A549 (cell line): ENCODE data around the gene ATF6B. TPM values are rescaled to one million over a fixed set of nuclear protein-coding genes. Genes with fewer than 3 reads are reported as not detected.
"Not testable (repeated sequence)": the region's sequence is repeated elsewhere in the genome, so short reads cannot be mapped to it uniquely, and the experiment has no call there.

ENCODE experiments used
- ATAC-seq, 2 experiments: fragments of 200-7000 bp in 1 of 2; fragments of >200 bp in 1 of 2; cut with Nextera tagmentation in 1 of 2; cut with Tn5 transposase in 1 of 2; 3 replicates each; pipeline versions ENCODE4 v1.8.0 to v1.9.1; 2018 to 2020; ENCODE audit warnings: mild to moderate bottlenecking in 1 of 2, moderate library complexity in 1 of 2
- CTCF ChIA-PET: fragments of 300-600 bp; sonication (Branson Sonifier 250); formaldehyde crosslinking; extraction: SDS; loops from one replicate; lab custom pipeline; 2021; ENCODE audit warnings: antibody characterized with exemption, inconsistent platforms; lab: Yijun Ruan, JAX
- POLR2A ChIA-PET: fragments of 350-600 bp; formaldehyde crosslinking; extraction: SDS; loops from one replicate; lab custom pipeline; 2021; ENCODE audit warnings: antibody characterized with exemption, inconsistent platforms; lab: Yijun Ruan, JAX
- DNase-seq, 2 experiments: peaks; one replicate each; pipeline versions ENCODE4 v3.0.0 to v3.0.0-alpha.2; 2011 to 2016; ENCODE audit warnings: low read depth in 1 of 2, low spot score in 1 of 2
- FAIRE-seq: peaks from 2 replicates; lab custom pipeline; 2011; peaks lifted over from hg19 to GRCh38; lab: Jason Lieb, UNC
- H3K27ac ChIP-seq, 2 experiments: fragments of >200 bp; sonication (Bioruptor Twin); formaldehyde crosslinking; 3 replicates each; pipeline ENCODE4 v1.5.1; 2016 to 2017
- H3K4me1 ChIP-seq: fragments of >200 bp; sonication (Bioruptor Twin); formaldehyde crosslinking; 3 replicates; pipeline ENCODE4 v1.6.1; 2016
- H3K4me2 ChIP-seq: fragments of >200 bp; sonication (Bioruptor Twin); formaldehyde crosslinking; 3 replicates; pipeline ENCODE4 v1.6.1; 2016
- H3K4me3 ChIP-seq: fragments of >200 bp; sonication (Bioruptor Twin); formaldehyde crosslinking; 3 replicates; pipeline ENCODE4 v1.5.1; 2016
- H3K9me3 ChIP-seq: fragments of >200 bp; sonication (Bioruptor Twin); formaldehyde crosslinking; 3 replicates; pipeline ENCODE4 v1.6.1; 2016
- ATOH8 ChIP-seq: fragments of 250-450 bp; sonication (Bioruptor Pico); IDR thresholded peaks from 2 replicates; pipeline ENCODE4 v1.5.0; 2020; ENCODE audit warnings: low read depth, mild to moderate bottlenecking, moderate library complexity
- CEBPB ChIP-seq, 2 experiments: fragments of >200 bp in 1 of 2; sonication (Bioruptor Twin) in 1 of 2; formaldehyde crosslinking in 1 of 2; IDR thresholded peaks; 2 replicates each; pipeline ENCODE4 v1.6.1; 2012 to 2016
- CTCF ChIP-seq: fragments of >200 bp; sonication (Bioruptor Twin); formaldehyde crosslinking; IDR thresholded peaks from 3 replicates; pipeline ENCODE4 v1.5.1; 2016
- EHMT2 ChIP-seq: fragments of 200-600 bp; sonication (generic); IDR thresholded peaks from 2 replicates; pipeline ENCODE4 v1.6.1; 2016; ENCODE audit warnings: antibody characterized with exemption, low read depth, mild to moderate bottlenecking, moderate library complexity
- ELK1 ChIP-seq: fragments of 150-350 bp; IDR thresholded peaks from 2 replicates; pipeline ENCODE4 v1.6.1; 2014; ENCODE audit warnings: low read depth, mild to moderate bottlenecking, low read length
- GATA3 ChIP-seq: IDR thresholded peaks from 2 replicates; pipeline ENCODE4 v1.6.1; 2012; ENCODE audit warnings: borderline replicate concordance
- HDAC2 ChIP-seq: fragments of 200-600 bp; sonication (generic); IDR thresholded peaks from 2 replicates; pipeline ENCODE4 v1.6.1; 2016
- HES2 ChIP-seq: fragments of >200 bp; sonication (Bioruptor Twin); formaldehyde crosslinking; IDR thresholded peaks from 2 replicates; pipeline ENCODE4 v1.6.1; 2016
- HMGXB4 ChIP-seq: fragments of 250-450 bp; sonication (Bioruptor Pico); IDR thresholded peaks from 2 replicates; pipeline ENCODE4 v1.5.0; 2021; ENCODE audit warnings: mild to moderate bottlenecking, moderate library complexity, borderline replicate concordance
- HOXB13 ChIP-seq: fragments of 250-450 bp; sonication (Bioruptor Pico); IDR thresholded peaks from 2 replicates; pipeline ENCODE4 v1.5.0; 2020; ENCODE audit warnings: low read depth, mild to moderate bottlenecking, moderate library complexity
- HOXB5 ChIP-seq: fragments of 250-450 bp; sonication (Bioruptor Pico); IDR thresholded peaks from 2 replicates; pipeline ENCODE4 v1.5.0; 2020; ENCODE audit warnings: mild to moderate bottlenecking, moderate library complexity
- KDM5A ChIP-seq: fragments of 200-600 bp; sonication (generic); IDR thresholded peaks from 2 replicates; pipeline ENCODE4 v1.6.1; 2016; ENCODE audit warnings: antibody characterized with exemption, mild to moderate bottlenecking
- NPAS2 ChIP-seq: fragments of 250-450 bp; sonication (Bioruptor Pico); IDR thresholded peaks from 2 replicates; pipeline ENCODE4 v1.8.0; 2022; ENCODE audit warnings: mild to moderate bottlenecking, moderate library complexity, borderline replicate concordance
- NR3C1 ChIP-seq: fragments of >200 bp; sonication (Bioruptor Twin); formaldehyde crosslinking; IDR thresholded peaks from 3 replicates; pipeline ENCODE4 v1.6.1; 2017
- POLR2AphosphoS2 ChIP-seq: conservative IDR thresholded peaks from 2 replicates; pipeline ENCODE4 v1.6.1; 2012; ENCODE audit warnings: low read length, improper control_type of control experiment, inconsistent platforms
- RCOR1 ChIP-seq: fragments of 150-350 bp; IDR thresholded peaks from 2 replicates; pipeline ENCODE4 v1.6.1; 2014; ENCODE audit warnings: antibody characterized with exemption, low read length, low read depth
- SMC3 ChIP-seq: fragments of >200 bp; sonication (Bioruptor Twin); formaldehyde crosslinking; IDR thresholded peaks from 3 replicates; pipeline ENCODE4 v1.6.1; 2018; ENCODE audit warnings: inconsistent platforms
- SREBF2 ChIP-seq: fragments of 450-650 bp; IDR thresholded peaks from 2 replicates; pipeline ENCODE4 v1.6.1; 2014; ENCODE audit warnings: mild to moderate bottlenecking, moderate library complexity
- ZFP36 ChIP-seq: fragments of 450-650 bp; IDR thresholded peaks from 2 replicates; pipeline ENCODE4 v1.6.1; 2014; ENCODE audit warnings: borderline replicate concordance; ENCODE audit not compliant: partially characterized antibody
- WGBS: methylation state at CpG from one replicate; pipeline ENCODE4 v1.1.6; 2017; ENCODE audit errors: missing lambda C conversion rate; 5-methylcytosine and 5-hydroxymethylcytosine counted together
- polyA plus RNA-seq, 4 experiments: library from polyadenylated mRNA; depleted of rRNA in 3 of 4; stranded (reverse); fragments of >200 nt; fragmentation: RNase III in 1 of 4; extraction: RNeasy Plus Mini Kit Qiagen cat#74134 plus additional on column Dnase treatment in 1 of 4; gene quantifications; 2 replicates in 3 of 4; 3 replicates in 1 of 4; pipeline ENCODE4 v1.2.3, GENCODE V29; 2011 to 2017

The ATF6B gene
- polyA plus RNA-seq, 2 of the 4 experiments (the other 2 are of a cell fraction) = 19.3 to 29.0 TPM

- TF ChIP-seq POLR2AphosphoS2 = no peak
- TF ChIP-seq RCOR1 = no peak
- TF ChIP-seq NR3C1 = no peak
- TF ChIP-seq CEBPB (IDR thresholded peaks at IDR 0.05) = no peak
Observed at GRCh38 chr6:32146687-32147086, 18.6 kb upstream of the ATF6B start (continued).

- Histone ChIP-seq H3K9me3 (no peaks in the 10 kb centered on the region), H3K4me2 (peak overlapping the region; percentile 16; the same call in 2 of the 3 replicates), H3K27ac (peak overlapping the region; percentile 55 to 65; a peak in 4 of 6 replicates), H3K4me1 (peaks cover 8% of the 10 kb centered on the region; the same call in 2 of the 3 replicates), H3K4me3 (no peak overlapping the region)
- CTCF ChIA-PET = interaction anchor here (4.2 kb wide), 1 partner anchor 28 kb away, joined by 15 read pairs; no protein-coding TSS in a partner anchor
- POLR2A ChIA-PET = no interaction called here
- 96% methylated on average over 1 of the region's 1 CpG for WGBS
- DNase-seq (no peak), FAIRE-seq (no peak), ATAC-seq (no peak)
- TF ChIP-seq CTCF (no peak), HMGXB4 (CRISPR knock-in tag) (no peak), HDAC2 (no peak), SREBF2 (no peak), ELK1 (no peak), GATA3 (no peak), ATOH8 (CRISPR knock-in tag) (no peak), KDM5A (no peak), HOXB13 (CRISPR knock-in tag) (no peak), HOXB5 (no peak), NPAS2 (CRISPR knock-in tag) (no peak), EHMT2 (no peak), SMC3 (no peak), HES2 (no peak), ZFP36 (no peak)
Observed at GRCh38 chr6:32146287-32146686, 18.2 kb upstream of the ATF6B start.

- H3K4me1 ChIP-seq, FAIRE-seq, H3K4me2 ChIP-seq, H3K9me3 ChIP-seq, ATAC-seq, POLR2A ChIA-PET, H3K27ac ChIP-seq, H3K4me3 ChIP-seq, DNase-seq: not testable (repeated sequence)
- WGBS = 75% methylated on average over 7 of the region's 7 CpGs
- CTCF ChIA-PET = interaction anchor here (1.0 to 4.2 kb wide), 2 partner anchors 11 to 26 kb away, joined by 3 to 15 read pairs; no protein-coding TSS in a partner anchor
Observed at GRCh38 chr6:32144238-32144637, 16.2 kb upstream of the ATF6B start.
